ENCODE results near the gene FNDC8.
A peak's percentile ranks its signal among the peaks of the same experiment; 100 is the strongest.

DNA sequence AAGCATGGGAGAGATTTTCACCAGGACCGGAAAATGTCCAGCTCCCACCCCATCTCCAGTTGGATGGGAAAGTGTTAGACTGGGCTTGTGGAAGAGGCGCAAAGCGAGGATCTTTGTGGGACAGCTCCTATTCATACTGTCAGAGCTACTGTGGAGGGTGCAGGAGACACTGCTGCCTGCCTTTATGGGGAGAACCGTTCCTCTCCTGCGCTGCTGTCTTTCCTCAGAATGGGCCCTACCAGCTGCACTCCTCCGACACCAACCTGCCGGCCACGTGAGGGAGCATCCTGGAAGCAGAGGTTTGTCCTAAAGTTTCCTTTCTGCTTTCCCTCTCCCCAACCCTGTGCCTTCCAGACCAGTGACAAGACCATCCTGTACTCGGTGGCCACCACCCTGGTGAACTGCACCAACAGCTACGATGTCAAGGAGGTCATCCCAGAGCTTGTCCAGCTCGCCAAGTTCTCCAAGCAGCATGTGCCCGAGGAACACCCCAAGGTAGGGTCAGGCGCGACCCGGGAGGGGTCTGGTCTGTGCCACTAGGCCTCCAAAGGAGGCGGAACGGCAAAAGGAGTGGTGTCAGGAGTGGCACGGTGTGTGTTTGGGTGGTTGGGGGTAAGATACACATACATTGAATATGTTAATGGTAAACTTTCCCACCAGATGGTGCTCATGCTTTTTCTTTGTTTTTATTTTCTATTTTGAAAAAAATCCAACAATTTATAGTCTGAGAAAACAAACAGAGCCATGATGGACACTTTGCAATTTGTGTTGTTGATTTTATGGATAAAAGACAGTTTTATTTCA, 49.8 kb downstream of the FNDC8 start:
- TF ChIP-seq POLR2A (IDR thresholded peaks at IDR 0.05) = no peak
- TF ChIP-seq, protein P1, sequence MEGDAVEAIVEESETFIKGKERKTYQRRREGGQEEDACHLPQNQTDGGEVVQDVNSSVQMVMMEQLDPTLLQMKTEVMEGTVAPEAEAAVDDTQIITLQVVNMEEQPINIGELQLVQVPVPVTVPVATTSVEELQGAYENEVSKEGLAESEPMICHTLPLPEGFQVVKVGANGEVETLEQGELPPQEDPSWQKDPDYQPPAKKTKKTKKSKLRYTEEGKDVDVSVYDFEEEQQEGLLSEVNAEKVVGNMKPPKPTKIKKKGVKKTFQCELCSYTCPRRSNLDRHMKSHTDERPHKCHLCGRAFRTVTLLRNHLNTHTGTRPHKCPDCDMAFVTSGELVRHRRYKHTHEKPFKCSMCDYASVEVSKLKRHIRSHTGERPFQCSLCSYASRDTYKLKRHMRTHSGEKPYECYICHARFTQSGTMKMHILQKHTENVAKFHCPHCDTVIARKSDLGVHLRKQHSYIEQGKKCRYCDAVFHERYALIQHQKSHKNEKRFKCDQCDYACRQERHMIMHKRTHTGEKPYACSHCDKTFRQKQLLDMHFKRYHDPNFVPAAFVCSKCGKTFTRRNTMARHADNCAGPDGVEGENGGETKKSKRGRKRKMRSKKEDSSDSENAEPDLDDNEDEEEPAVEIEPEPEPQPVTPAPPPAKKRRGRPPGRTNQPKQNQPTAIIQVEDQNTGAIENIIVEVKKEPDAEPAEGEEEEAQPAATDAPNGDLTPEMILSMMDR (IDR thresholded peaks at IDR 0.05) = peak in 1 of 6 experiments; percentile 8
